Gastrocnemius medialis (tissue), 4 donors: ENCODE measurements around the gene PIGN. TPM values are rescaled to one million over a fixed set of nuclear protein-coding genes. Genes with fewer than 3 reads are reported as not detected.

ENCODE experiments used
- ATAC-seq, 2 donors: fragments of 150-250 bp; one replicate each; pipeline ENCODE4 v1.9.1; 2016
- DNase-seq, 2 donors: peaks; one replicate each; pipeline ENCODE4 v3.0.0-alpha.2; 2019
- H3K27ac ChIP-seq, 4 donors: fragments of 200-600 bp; sonication (generic); 1 replicate in 1 of 4; 2 replicates in 3 of 4; pipeline ENCODE4 v1.5.1; 2016 to 2018; ENCODE audit warnings: mild to moderate bottlenecking in 2 of 4, moderate library complexity in 1 of 4
- H3K27me3 ChIP-seq, 3 donors: fragments of 200-600 bp; sonication (generic) in 2 of 3; 1 replicate in 1 of 3; 2 replicates in 2 of 3; pipeline versions ENCODE4 v1.5.1 to v1.6.0; 2016 to 2019; ENCODE audit warnings: mild to moderate bottlenecking in 1 of 3, moderate library complexity in 1 of 3
- H3K36me3 ChIP-seq, 2 donors: fragments of 200-600 bp; sonication (generic) in 1 of 2; one replicate each; pipeline ENCODE4 v1.5.1; 2017 to 2018
- H3K4me1 ChIP-seq, 2 donors: fragments of 200-600 bp; sonication (generic) in 1 of 2; one replicate each; pipeline ENCODE4 v1.5.1; 2016 to 2017; ENCODE audit warnings: mild to moderate bottlenecking in 2 of 2
- H3K4me3 ChIP-seq, 4 donors: fragments of 200-600 bp; sonication (generic) in 3 of 4; 1 replicate in 1 of 4; 2 replicates in 3 of 4; pipeline ENCODE4 v1.5.1; 2016 to 2019; ENCODE audit warnings: mild to moderate bottlenecking in 2 of 4
- H3K9me3 ChIP-seq, 3 donors: fragments of 200-600 bp; sonication (generic) in 2 of 3; 1 replicate in 1 of 3; 2 replicates in 2 of 3; pipeline ENCODE4 v1.5.1; 2016 to 2019
- CTCF ChIP-seq, 5 experiments: fragments of 450-650 bp in 3 of 5; fragments of 200-600 bp in 2 of 5; sonication (generic) in 2 of 5; IDR thresholded peaks in 4 of 5; conservative IDR thresholded peaks in 1 of 5; 1 replicate in 4 of 5; 2 replicates in 1 of 5; pipeline ENCODE4 v1.5.1; 2016 to 2019; ENCODE audit warnings: antibody characterized with exemption in 5 of 5, mild to moderate bottlenecking in 3 of 5, moderate library complexity in 3 of 5
- POLR2A ChIP-seq, 2 donors: fragments of 450-650 bp; IDR thresholded peaks; one replicate each; pipeline ENCODE4 v1.6.1; 2017; ENCODE audit warnings: antibody characterized with exemption in 2 of 2, mild to moderate bottlenecking in 2 of 2, moderate library complexity in 2 of 2
- in situ Hi-C, 4 donors: fragments of 200-750 bp; cut with MboI; loops; one replicate each; pipeline versions ENCODE4 v1.15.0 to v1.8.0; 2017; ENCODE audit warnings: low sequenced_read_pairs in 4 of 4
- intact Hi-C: fragments of 100-400 bp; cut with DNase I; formaldehyde crosslinking; loops from one replicate; pipeline ENCODE4 v1.15.1; 2023; ENCODE audit warnings: low total_unique reads
- total RNA-seq, 4 donors: library from RNA; depleted of rRNA; stranded (reverse); fragments of >200 nt; gene quantifications; one replicate each; pipeline versions ENCODE4 v1.1.0 to v1.2.3, GENCODE V29; 2016

Gene PIGN
- total RNA-seq, 4 donors from 2014 or later = 10.7 to 18.7 (median 14.8) TPM

DNA sequence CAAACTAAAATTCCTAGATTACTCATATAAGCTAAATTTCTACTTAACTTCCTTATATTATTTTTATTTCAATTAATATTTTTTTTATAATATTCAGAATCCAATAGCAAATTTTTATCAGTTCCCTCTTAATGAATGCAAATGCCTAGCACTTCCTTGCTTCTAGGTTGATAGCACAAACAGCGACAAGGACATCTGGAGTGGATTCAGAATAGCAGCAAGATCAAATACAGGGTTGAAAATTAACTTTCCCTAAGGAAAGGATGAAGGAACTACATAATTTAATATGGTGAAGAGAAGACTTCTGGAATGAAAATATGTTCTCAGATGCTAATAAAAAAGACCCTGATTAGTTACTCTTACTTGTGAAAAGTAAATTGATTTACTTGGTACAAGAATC is 64.5 kb downstream of the PIGN start:
- in situ Hi-C loops (loop anchor here in 1 of 4 donors (10.0 kb wide), 1 partner anchor 548 kb away; no protein-coding TSS in a partner anchor), intact Hi-C loops (no loop called here)
- no peak for ATAC-seq
- DNase-seq = no peak
- no peak overlapping the region for H3K27ac ChIP-seq
- no peaks in the 10 kb centered on the region for H3K36me3 ChIP-seq
- TF ChIP-seq POLR2A (IDR thresholded peaks at IDR 0.05) (no peak), CTCF (IDR thresholded peaks at IDR 0.05 in 4 of 5, conservative IDR thresholded peaks at IDR 0.05 in 1 of 5) (no peak)
- no peaks in the 10 kb centered on the region for H3K9me3 ChIP-seq
- H3K27me3 ChIP-seq = no peaks in the 10 kb centered on the region
- H3K4me1 ChIP-seq = no peaks in the 10 kb centered on the region
- no peak overlapping the region for H3K4me3 ChIP-seq

DNA sequence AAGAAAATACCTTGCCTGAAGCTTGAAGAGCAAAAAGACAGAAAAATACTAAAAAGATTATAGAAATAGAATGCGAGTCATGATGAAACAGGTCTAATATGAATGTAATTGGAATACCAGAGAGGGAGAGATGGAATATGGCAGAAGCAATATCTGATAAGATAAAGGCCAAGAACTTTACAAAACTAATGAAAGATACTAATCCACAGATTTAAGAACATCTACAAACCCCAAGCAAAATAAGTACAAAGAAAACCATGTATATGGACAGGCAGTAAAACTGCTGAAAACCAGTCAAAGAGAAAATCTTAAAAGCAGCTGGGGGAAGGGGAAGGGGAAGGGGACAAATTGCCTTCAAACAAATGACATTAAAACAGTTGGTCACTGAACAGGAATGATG is 67.0 kb downstream of the PIGN start:
- Histone ChIP-seq H3K9me3 (no peaks in the 10 kb centered on the region), H3K27me3 (no peaks in the 10 kb centered on the region), H3K4me3 (no peak overlapping the region), H3K36me3 (no peaks in the 10 kb centered on the region), H3K4me1 (no peaks in the 10 kb centered on the region), H3K27ac (no peak overlapping the region)
- no peak for ATAC-seq
- TF ChIP-seq CTCF (IDR thresholded peaks at IDR 0.05 in 4 of 5, conservative IDR thresholded peaks at IDR 0.05 in 1 of 5) (no peak), POLR2A (IDR thresholded peaks at IDR 0.05) (no peak)
- DNase-seq = no peak
- intact Hi-C loops (no loop called here), in situ Hi-C loops (loop anchor here in 1 of 4 donors (10.0 kb wide), 1 partner anchor 545 kb away; no protein-coding TSS in a partner anchor)

DNA sequence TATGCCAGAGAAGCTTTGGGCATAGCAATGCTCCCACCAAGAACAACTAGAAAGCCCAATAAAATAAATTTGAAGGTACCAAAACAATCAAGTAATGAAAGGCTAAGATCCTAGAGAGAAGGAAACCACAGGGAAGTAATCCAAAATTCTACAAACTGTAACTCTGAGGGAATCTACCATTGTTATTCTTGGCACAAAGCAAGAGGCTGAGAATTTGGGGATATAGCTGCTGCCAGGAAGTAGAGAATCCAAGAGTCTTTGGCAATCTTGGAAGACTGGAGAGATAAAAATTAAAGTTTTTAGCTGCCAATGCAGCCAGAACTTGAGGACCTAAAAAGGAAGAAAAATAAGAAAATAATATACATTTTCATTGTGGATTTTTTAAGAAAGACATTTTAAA is 68.5 kb downstream of the PIGN start:
- intact Hi-C loops = no loop called here
- Histone ChIP-seq H3K4me3 (no peak overlapping the region), H3K27ac (no peak overlapping the region), H3K4me1 (no peaks in the 10 kb centered on the region), H3K9me3 (no peaks in the 10 kb centered on the region), H3K36me3 (no peaks in the 10 kb centered on the region), H3K27me3 (no peaks in the 10 kb centered on the region)
- no peak for ATAC-seq
- no peak for DNase-seq
- in situ Hi-C loops = no loop called here
- TF ChIP-seq CTCF (IDR thresholded peaks at IDR 0.05 in 4 of 5, conservative IDR thresholded peaks at IDR 0.05 in 1 of 5) (no peak), POLR2A (IDR thresholded peaks at IDR 0.05) (no peak)

- no peak for TF ChIP-seq POLR2A (IDR thresholded peaks at IDR 0.05)
- TF ChIP-seq CTCF (IDR thresholded peaks at IDR 0.05 in 4 of 5, conservative IDR thresholded peaks at IDR 0.05 in 1 of 5) = no peak
- intact Hi-C loops = no loop called here
- Histone ChIP-seq H3K27ac (no peak overlapping the region), H3K27me3 (no peaks in the 10 kb centered on the region), H3K36me3 (no peaks in the 10 kb centered on the region), H3K4me1 (no peaks in the 10 kb centered on the region), H3K9me3 (no peaks in the 10 kb centered on the region), H3K4me3 (no peak overlapping the region)
- in situ Hi-C loops = no loop called here
- DNase-seq (no peak), ATAC-seq (no peak)
Measured at GRCh38 chr18:62109676-62110075, 77.2 kb downstream of the PIGN start.

GRCh38 chr18:62107881-62108280 is 79.0 kb downstream of the PIGN start:
- intact Hi-C loops (no loop called here), in situ Hi-C loops (no loop called here)
- Histone ChIP-seq H3K4me3 (no peak overlapping the region), H3K27me3 (no peaks in the 10 kb centered on the region), H3K36me3 (no peaks in the 10 kb centered on the region), H3K27ac (no peak overlapping the region), H3K4me1 (no peaks in the 10 kb centered on the region), H3K9me3 (no peaks in the 10 kb centered on the region)
- DNase-seq (no peak), ATAC-seq (no peak)
- TF ChIP-seq CTCF (IDR thresholded peaks at IDR 0.05 in 4 of 5, conservative IDR thresholded peaks at IDR 0.05 in 1 of 5) = no peak
- TF ChIP-seq POLR2A (IDR thresholded peaks at IDR 0.05) = no peak
